ENCODE measurements around the gene VSTM2L. TPM values are rescaled to one million over a fixed set of nuclear protein-coding genes. Genes with fewer than 3 reads are reported as not detected.
A peak's percentile ranks its signal among the peaks of the same experiment; 100 is the strongest.

VSTM2L gene
- polyA plus RNA-seq, 1 donor: 22.9 TPM

- no peak for DNase-seq
- Histone ChIP-seq H3K27ac (ENCODE audit: low read length) (peak overlapping the region; percentile 72), H3K4me1 (ENCODE audit: control insufficient read depth, insufficient read depth, low read length) (peaks cover 64% of the 10 kb centered on the region), H3K27me3 (ENCODE audit: control insufficient read depth, insufficient read depth, low read length) (no peaks in the 10 kb centered on the region), H3K9me3 (ENCODE audit: control insufficient read depth, low read depth, low read length) (no peaks in the 10 kb centered on the region), H3K4me3 (ENCODE audit: low read length) (no peak overlapping the region), H3K36me3 (ENCODE audit: control insufficient read depth, insufficient read depth, low read length) (peaks cover 19% of the 10 kb centered on the region)
- WGBS (ENCODE audit: insufficient coverage, low lambda C conversion rate): 80% methylated on average over 1 of the region's 5 CpGs
These were observed 85.5 kb downstream of the VSTM2L start for GRCh38 chr20:37988306-37988954.

DNA sequence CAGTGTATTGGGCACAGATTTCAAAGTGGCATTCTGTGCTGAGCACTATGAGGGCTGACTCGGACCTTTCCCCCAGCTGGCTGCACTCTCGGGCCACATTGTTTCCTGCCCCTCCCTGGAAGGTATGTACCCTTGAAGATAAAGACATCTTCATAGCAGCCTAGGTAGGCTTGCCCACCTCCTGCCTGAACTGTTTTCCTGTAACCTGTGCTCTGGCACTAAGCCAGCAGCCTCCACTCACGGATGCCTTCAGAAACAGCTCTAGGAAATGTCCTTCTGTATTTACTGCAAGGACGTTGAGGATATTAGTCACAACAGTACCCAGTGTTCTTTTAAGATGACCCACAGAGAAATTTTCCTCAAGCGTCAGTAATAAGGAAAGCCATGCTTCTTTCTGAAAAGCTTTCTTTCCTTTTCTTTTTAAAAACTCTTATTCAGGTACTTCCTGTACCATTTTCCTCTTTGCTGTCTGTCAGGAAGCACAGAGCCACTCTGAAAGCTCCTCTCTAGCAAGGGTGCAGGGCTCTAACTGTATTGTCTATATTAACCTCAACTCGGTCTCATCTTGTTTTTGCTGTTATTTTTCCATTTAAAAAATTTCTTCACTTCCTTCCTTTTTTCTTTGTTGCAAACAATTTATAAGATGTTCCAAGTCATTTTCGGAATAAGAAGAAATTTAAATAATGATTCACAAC, 86.8 kb downstream of the VSTM2L start:
- Histone ChIP-seq H3K9me3 (ENCODE audit: control insufficient read depth, low read depth, low read length) (no peaks in the 10 kb centered on the region), H3K4me1 (ENCODE audit: control insufficient read depth, insufficient read depth, low read length) (peaks cover 65% of the 10 kb centered on the region), H3K27ac (ENCODE audit: low read length) (no peak overlapping the region), H3K36me3 (ENCODE audit: control insufficient read depth, insufficient read depth, low read length) (peaks cover 22% of the 10 kb centered on the region), H3K4me3 (ENCODE audit: low read length) (no peak overlapping the region), H3K27me3 (ENCODE audit: control insufficient read depth, insufficient read depth, low read length) (no peaks in the 10 kb centered on the region)
- 88% methylated on average over 2 of the region's 7 CpGs for WGBS (ENCODE audit: insufficient coverage, low lambda C conversion rate)
- DNase-seq: peak in 1 of 2 donors; percentile 62

DNA sequence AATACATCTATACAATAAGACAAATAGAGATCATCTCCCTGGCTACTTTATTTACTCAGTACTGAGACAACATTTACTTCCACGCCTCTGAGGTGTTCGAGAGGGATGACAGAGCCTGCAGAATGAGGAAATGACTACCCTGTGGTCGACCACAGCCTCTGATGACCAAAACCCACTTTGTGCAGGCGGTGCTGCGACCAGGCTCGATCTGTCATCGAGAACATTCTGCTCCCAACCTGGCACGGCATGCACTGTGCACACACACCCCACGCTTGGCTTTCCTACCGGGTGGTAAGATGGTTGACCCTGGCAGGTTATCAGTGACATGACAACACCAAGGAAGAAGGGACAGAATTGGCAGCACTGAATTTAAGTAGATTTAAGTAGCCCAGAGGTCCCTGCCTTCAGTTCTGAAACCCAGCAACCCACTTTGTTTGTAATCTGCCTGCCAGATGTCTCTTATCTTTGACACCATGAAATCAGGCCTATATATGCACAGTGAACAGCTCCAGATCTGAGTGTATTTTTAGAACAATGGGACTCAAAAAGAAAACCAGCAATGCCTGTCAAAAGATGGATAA, 87.7 kb downstream of the VSTM2L start:
- peak in 1 of 2 donors; percentile 46 for DNase-seq
- Histone ChIP-seq H3K27me3 (ENCODE audit: control insufficient read depth, insufficient read depth, low read length) (no peaks in the 10 kb centered on the region), H3K9me3 (ENCODE audit: control insufficient read depth, low read depth, low read length) (no peaks in the 10 kb centered on the region), H3K36me3 (ENCODE audit: control insufficient read depth, insufficient read depth, low read length) (peaks cover 31% of the 10 kb centered on the region), H3K4me1 (ENCODE audit: control insufficient read depth, insufficient read depth, low read length) (peaks cover 61% of the 10 kb centered on the region), H3K27ac (ENCODE audit: low read length) (peak overlapping the region; percentile 8), H3K4me3 (ENCODE audit: low read length) (no peak overlapping the region)
- no CpG with 5 or more reads among the region's 10 CpGs for WGBS (ENCODE audit: insufficient coverage, low lambda C conversion rate)

DNA sequence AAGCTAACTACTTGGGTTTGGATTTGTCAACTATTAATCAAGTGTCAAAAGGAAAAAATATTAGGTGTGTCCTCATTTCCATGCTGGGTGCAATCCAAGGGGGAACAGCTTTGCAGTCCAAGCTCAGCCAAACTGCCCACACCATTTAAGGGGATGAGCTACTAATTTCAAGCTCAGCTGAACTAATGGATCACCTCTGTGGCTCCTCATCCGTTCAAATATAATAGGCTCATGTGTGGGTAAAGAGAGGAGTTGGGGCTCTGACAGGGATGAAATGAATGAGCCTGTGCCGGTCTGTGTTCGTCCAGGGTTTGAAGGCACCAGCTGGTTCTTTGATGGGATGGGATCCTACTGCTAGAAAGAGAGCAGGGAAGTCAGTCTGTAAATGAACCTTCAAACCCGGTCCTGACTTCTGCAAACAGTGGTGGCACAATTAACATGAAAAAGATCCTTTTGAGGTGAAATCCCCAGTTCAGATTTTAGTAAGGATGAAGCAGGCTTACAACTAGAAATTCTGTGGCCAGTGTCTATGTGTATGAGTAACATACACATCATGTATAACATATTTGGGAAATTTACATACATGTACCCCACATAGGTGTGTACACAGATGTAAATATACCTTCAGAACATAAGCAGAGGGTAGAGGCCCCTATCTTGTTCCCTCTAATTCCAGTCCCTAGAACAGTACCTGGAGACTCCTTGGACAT, 88.4 kb downstream of the VSTM2L start:
- H3K27ac ChIP-seq (ENCODE audit: low read length): no peak overlapping the region
- H3K36me3 ChIP-seq (ENCODE audit: control insufficient read depth, insufficient read depth, low read length): peaks cover 37% of the 10 kb centered on the region
- H3K4me3 ChIP-seq (ENCODE audit: low read length): no peak overlapping the region
- H3K4me1 ChIP-seq (ENCODE audit: control insufficient read depth, insufficient read depth, low read length): peaks cover 57% of the 10 kb centered on the region
- no peaks in the 10 kb centered on the region for H3K9me3 ChIP-seq (ENCODE audit: control insufficient read depth, low read depth, low read length)
- DNase-seq: no peak
- WGBS (ENCODE audit: insufficient coverage, low lambda C conversion rate): 77% methylated on average over 2 of the region's 4 CpGs
- H3K27me3 ChIP-seq (ENCODE audit: control insufficient read depth, insufficient read depth, low read length): no peaks in the 10 kb centered on the region

- Histone ChIP-seq H3K9me3 (ENCODE audit: control insufficient read depth, low read depth, low read length) (no peaks in the 10 kb centered on the region), H3K27ac (ENCODE audit: low read length) (no peak overlapping the region), H3K4me1 (ENCODE audit: control insufficient read depth, insufficient read depth, low read length) (peaks cover 51% of the 10 kb centered on the region), H3K27me3 (ENCODE audit: control insufficient read depth, insufficient read depth, low read length) (no peaks in the 10 kb centered on the region), H3K4me3 (ENCODE audit: low read length) (no peak overlapping the region), H3K36me3 (ENCODE audit: control insufficient read depth, insufficient read depth, low read length) (peaks cover 42% of the 10 kb centered on the region)
- no CpG with 5 or more reads among the region's 4 CpGs for WGBS (ENCODE audit: insufficient coverage, low lambda C conversion rate)
- no peak for DNase-seq
These were observed 89.0 kb downstream of the VSTM2L start for GRCh38 chr20:37991908-37992307.

DNA sequence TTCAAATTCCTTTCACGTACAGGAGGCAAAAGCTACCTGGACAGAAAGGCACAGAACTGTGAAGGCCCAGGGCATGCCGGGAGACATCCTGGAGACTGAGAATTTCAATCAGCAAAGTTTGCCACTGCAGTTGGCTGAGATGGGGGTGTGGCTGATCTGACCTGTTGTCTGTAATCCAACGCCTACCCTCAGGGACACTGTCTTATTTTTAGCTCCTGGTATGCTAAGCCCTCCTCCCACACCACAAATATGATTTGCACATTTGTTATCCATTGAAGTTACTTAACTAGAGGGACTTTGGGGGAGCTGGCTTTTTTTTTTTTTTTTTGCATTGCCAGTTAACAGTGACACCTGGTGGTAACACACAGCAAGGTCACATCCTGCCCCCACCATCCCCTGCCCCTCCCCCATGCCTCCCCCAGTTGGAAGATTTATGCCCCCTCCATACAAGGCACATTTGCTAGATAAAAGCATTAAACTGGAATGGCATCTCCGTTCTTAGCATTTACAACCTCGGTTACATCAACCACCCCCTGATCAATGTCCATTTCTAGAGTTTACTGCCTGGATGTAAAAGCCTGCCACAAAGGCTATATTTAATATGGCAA, 90.0 kb downstream of the VSTM2L start:
- Histone ChIP-seq H3K27me3 (ENCODE audit: control insufficient read depth, insufficient read depth, low read length) (no peaks in the 10 kb centered on the region), H3K27ac (ENCODE audit: low read length) (peak overlapping the region; percentile 67), H3K9me3 (ENCODE audit: control insufficient read depth, low read depth, low read length) (no peaks in the 10 kb centered on the region), H3K4me3 (ENCODE audit: low read length) (no peak overlapping the region), H3K36me3 (ENCODE audit: control insufficient read depth, insufficient read depth, low read length) (peaks cover 48% of the 10 kb centered on the region), H3K4me1 (ENCODE audit: control insufficient read depth, insufficient read depth, low read length) (peaks cover 41% of the 10 kb centered on the region)
- no CpG with 5 or more reads among the region's 5 CpGs for WGBS (ENCODE audit: insufficient coverage, low lambda C conversion rate)
- peak; percentile 54 to 75 for DNase-seq

- Histone ChIP-seq H3K4me1 (ENCODE audit: control insufficient read depth, insufficient read depth, low read length) (peaks cover 34% of the 10 kb centered on the region), H3K9me3 (ENCODE audit: control insufficient read depth, low read depth, low read length) (no peaks in the 10 kb centered on the region), H3K4me3 (ENCODE audit: low read length) (no peak overlapping the region), H3K27me3 (ENCODE audit: control insufficient read depth, insufficient read depth, low read length) (no peaks in the 10 kb centered on the region), H3K36me3 (ENCODE audit: control insufficient read depth, insufficient read depth, low read length) (peaks cover 55% of the 10 kb centered on the region), H3K27ac (ENCODE audit: low read length) (no peak overlapping the region)
- DNase-seq: peak; percentile 31 to 37
- no CpG with 5 or more reads among the region's 4 CpGs for WGBS (ENCODE audit: insufficient coverage, low lambda C conversion rate)
These were observed 91.6 kb downstream of the VSTM2L start for GRCh38 chr20:37994512-37994911.

Other genes with a start within 250 kb of the VSTM2L start
- gene CTNNBL1, start 209.1 kb upstream of the VSTM2L start, polyA plus RNA-seq: 40.1 TPM
- 20.3 TPM for gene TTI1, start 130.3 kb downstream of the VSTM2L start, polyA plus RNA-seq
- 49.0 TPM for gene RPRD1B, start 130.6 kb downstream of the VSTM2L start, polyA plus RNA-seq

All from large intestine (tissue), 3 donors.